HG03354 (cell line): ENCODE measurements around the gene EFNB3.

ENCODE experiments used
- ATAC-seq: cut with Tn5 transposase; IDR thresholded peaks from one replicate; pipeline ENCODE4 v1.9.1; 2021; ENCODE audit warnings: mild to moderate bottlenecking; ENCODE audit not compliant: unreplicated experiment, poor library complexity, severe bottlenecking

EFNB3 gene

DNA sequence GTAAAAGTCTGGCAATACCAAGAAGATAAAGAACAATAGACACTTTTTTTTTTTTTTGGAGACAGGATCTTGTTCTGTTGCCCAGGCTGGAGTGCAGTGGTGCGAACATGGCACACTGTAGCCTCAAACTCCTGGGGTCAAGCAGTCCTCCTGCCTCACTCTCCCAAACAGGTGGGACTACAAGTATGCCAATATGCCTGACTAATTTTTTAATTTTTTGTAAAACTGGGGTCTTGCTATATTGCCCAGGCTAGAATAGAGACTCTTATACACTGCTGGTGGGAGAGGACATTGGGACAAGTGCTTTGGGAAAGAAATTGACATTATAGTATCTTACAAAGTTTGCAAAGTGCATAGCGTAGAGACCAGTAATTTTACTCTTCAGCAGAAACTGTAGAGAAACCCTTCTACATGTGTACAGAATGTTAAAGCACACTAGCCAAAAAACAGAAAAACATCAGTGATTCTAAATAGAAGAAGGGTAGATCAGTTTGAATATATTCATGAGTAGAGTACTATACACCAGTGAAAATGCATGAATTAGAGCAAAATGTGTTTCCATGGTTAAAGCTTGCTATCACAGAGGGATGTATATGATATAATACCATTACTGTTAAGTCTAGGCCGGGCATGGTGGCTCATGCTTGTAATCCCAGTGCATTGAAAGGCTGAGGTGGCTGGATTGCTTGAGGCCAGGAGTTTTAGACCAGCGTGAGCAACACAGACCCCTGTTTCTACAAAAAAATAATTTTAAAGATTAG, 7.0 kb upstream of the EFNB3 start:
- no peak for ATAC-seq

DNA sequence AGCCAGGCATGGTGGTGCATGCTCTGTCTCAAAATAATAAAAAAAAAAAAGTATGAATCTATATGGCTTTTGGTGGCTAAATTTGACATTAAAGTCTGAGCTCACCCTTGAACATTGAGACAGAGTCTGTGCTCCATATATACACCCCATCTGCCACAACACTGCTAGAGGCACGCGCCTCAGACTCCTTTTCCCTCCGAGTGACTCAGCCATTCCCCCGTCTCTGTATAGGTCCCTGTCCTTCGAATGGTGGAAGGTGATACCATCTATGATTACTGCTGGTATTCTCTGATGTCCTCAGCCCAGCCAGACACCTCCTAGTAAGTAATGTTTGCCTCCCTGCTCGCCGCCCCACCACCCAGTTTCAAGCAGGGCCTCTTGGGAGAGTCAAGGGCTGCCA, 4.5 kb upstream of the EFNB3 start:
- ATAC-seq: no peak

DNA sequence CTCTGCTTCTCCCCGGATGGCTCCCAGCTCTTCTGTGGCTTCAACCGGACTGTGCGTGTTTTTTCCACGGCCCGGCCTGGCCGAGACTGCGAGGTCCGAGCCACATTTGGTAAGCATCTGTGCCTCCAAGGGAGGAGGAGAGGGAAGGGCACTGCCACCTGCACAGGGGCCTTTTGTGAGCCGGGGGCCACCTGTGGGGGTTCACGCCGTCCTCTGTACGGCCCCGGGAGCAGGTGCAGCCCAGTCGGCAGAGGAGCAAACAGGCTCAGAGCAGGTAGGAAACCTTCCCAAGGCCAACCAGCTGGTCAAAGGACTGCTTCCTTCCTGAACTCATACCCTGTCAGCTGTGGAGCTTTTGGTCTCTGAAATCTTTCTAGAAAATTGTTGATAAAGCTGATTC, 3.3 kb upstream of the EFNB3 start:
- no peak for ATAC-seq

DNA sequence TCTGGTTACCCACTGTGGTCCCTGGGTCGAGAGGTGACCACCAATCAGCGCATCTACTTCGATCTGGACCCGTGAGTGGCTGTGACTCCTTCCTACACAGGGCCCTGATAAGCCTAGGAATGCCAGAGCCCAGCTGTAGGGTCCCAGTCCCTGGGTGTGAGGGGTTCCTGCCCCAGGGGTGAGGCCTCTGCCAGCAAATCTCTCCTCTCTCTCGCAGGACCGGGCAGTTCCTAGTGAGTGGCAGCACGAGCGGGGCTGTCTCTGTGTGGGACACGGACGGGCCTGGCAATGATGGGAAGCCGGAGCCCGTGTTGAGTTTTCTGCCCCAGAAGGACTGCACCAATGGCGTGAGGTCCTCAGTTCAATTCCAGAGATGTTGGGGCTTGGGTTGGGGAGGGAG, 2.2 kb upstream of the EFNB3 start:
- ATAC-seq: no peak

DNA sequence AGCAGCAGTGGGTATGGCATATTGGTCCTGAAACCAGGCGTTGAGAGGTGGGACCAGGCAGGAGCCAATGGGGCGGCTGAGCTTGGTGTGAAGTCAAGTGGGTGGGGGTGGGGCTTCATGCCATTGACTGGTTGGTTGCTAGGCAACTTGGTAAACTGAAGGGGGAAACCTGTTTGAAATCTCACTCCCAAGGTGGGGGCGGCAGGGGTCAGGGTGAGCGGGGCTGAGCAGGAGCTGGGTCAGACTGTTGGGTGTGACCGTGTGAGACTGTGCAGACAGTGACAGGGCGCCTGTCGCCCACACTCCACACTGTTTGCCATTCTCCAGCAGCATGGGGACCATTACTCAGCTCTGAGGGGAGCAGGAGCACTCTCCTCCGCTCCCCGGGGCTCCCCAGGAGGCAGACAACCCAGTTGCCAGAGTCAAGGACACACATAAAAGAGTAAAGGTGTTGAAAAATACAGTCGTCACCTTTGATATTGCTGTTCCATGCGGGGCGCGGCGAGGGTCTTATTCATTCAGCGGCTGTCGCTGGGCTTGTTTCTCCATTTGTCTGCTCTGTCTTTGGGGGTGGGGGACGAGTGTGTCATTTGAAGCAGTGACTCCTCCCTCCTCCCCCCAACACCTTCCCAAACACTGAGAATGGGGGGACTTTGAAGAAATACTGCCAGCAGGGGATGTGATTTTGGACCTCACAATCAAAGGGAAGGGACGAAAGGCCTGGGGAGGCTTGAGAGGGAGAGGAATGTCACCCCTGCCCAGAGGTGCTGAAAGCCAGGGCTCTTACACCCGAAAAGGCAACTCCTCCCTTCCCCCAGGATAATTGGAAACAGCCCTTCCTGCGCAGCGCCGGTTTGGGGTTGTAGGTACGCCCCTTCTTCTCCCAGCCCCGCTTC, 1.2 kb upstream of the EFNB3 start:
- ATAC-seq: no peak

DNA sequence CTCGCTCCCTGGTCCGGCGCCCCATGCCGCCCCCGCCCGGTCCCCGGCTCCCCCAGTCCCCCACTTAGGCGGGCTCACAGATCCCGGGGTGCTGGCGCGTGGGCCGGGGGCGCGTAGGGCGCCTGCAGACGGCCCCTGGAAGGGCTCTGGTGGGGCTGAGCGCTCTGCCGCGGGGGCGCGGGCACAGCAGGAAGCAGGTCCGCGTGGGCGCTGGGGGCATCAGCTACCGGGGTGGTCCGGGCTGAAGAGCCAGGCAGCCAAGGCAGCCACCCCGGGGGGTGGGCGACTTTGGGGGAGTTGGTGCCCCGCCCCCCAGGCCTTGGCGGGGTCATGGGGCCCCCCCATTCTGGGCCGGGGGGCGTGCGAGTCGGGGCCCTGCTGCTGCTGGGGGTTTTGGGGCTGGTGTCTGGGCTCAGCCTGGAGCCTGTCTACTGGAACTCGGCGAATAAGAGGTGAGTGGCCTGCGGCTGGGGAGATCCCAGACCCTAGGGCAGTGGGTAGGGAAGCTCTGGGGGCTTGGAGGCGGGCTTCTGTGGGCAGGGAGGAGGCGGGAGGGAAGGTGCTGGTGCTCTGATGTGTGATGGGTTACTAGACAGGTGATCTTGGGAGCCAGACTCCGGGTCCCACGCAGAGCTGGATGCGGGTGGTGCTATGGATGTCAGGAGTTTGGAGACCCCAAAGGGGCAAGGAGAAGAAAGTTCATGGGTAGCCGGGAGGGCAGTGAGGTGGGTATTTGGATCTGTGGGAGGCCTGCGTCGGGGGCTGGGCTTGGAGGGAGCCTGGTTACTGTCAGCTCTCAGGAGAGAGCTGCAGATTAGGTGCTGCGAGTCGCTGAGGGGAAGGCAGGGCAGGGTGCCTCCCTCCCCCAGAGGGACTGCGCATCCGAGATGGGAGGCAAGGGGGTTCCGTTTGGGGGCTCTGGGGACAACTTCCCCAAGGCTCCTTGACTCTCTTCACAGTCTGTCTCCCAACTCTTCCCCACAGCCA, 560 bp downstream of the EFNB3 start:
- no peak for ATAC-seq

DNA sequence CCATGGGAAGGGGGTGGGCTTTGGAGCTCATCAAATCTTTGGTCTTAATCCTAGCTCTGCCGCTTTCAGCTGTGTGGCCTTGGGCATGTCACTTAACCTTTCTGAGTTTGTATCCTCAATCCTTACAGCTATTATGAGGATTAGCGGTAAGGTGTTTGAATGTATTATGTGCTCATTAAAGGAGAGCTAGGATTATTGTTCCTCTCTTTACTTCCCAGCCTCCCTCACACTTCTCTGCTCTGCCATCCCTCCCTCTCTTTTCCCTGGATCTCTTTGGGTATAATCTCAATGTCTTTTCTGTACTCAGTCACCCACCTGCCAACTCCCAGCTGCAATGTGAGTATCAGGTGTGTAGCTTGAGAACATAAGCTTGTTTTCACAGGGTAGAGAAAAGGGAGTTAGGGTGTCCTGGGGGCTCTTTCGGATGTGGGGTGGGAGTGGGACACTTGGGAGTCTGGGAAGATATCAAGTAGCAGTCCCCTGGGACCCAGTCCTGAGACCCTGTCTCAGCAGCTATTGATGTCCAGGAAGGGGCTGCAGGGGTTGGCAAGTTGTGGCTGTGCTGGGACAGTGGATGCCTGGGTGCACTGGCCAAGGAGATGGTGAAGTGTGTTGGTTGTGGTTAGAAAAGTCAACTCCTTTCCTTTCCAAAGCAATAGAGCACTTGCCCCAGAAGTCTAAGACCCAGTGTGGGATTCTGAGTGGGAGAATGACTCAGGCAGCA, 1.8 kb downstream of the EFNB3 start:
- no peak for ATAC-seq

DNA sequence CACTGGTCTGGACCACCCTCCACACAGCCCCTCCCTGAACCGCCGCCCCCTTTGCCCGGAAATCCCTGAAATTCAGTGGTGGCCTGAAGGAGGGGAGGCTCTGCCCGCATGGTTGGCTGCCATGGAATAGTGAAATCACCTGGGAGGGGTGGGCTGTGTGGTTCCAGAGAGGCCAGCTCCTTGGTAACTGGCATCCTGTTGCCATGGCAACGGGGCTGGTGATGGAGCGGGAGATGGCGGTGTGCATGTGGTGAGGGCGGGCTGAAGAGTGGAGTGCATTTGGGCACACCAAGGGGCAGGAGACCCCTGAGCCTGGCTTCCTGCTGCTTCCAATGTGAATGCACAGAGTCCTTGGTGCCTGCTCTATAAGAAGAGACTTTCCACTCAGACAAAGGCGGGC, 2.4 kb downstream of the EFNB3 start:
- no peak for ATAC-seq

DNA sequence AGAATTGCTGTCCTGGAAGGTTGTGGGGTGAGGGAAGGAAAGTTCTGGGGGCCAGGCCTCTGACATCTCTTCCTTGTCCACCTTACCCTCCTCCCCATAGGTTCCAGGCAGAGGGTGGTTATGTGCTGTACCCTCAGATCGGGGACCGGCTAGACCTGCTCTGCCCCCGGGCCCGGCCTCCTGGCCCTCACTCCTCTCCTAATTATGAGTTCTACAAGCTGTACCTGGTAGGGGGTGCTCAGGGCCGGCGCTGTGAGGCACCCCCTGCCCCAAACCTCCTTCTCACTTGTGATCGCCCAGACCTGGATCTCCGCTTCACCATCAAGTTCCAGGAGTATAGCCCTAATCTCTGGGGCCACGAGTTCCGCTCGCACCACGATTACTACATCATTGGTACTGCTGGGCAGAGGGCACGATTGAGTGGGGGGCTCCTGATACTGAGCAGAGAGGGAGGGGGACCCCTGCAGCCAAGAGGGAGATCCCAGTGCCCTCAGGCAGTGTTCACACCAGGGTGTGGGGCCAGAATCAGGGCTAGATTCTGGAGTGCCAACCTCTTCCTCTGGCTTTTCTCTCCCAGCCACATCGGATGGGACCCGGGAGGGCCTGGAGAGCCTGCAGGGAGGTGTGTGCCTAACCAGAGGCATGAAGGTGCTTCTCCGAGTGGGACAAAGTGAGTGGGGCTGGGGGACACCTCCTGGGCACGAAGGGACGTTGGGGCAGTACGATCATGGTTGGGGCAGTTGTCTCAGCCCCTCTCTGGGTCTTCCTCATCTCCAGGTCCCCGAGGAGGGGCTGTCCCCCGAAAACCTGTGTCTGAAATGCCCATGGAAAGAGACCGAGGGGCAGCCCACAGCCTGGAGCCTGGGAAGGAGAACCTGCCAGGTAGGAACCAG, 3.1 kb downstream of the EFNB3 start:
- no peak for ATAC-seq

DNA sequence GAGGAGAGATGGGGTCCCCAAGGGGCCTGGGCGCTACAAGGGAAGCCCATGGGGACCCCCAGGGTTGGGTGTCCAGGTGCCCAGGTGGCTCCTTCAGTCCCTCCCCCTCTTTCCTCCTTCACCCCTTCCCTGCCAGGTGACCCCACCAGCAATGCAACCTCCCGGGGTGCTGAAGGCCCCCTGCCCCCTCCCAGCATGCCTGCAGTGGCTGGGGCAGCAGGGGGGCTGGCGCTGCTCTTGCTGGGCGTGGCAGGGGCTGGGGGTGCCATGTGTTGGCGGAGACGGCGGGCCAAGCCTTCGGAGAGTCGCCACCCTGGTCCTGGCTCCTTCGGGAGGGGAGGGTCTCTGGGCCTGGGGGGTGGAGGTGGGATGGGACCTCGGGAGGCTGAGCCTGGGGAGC, 4.0 kb downstream of the EFNB3 start:
- ATAC-seq: no peak

DNA sequence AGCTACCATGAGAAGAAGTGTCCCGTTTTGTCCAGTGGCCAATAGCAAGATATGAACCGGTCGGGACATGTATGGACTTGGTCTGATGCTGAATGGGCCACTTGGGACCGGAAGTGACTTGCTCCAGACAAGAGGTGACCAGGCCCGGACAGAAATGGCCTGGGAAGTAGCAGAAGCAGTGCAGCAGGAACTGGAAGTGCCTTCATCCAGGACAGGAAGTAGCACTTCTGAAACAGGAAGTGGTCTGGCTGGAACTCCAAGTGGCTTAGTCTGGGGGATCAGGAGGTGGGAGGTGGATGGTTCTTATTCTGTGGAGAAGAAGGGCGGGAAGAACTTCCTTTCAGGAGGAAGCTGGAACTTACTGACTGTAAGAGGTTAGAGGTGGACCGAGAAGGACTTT, 5.3 kb downstream of the EFNB3 start:
- ATAC-seq: no peak

DNA sequence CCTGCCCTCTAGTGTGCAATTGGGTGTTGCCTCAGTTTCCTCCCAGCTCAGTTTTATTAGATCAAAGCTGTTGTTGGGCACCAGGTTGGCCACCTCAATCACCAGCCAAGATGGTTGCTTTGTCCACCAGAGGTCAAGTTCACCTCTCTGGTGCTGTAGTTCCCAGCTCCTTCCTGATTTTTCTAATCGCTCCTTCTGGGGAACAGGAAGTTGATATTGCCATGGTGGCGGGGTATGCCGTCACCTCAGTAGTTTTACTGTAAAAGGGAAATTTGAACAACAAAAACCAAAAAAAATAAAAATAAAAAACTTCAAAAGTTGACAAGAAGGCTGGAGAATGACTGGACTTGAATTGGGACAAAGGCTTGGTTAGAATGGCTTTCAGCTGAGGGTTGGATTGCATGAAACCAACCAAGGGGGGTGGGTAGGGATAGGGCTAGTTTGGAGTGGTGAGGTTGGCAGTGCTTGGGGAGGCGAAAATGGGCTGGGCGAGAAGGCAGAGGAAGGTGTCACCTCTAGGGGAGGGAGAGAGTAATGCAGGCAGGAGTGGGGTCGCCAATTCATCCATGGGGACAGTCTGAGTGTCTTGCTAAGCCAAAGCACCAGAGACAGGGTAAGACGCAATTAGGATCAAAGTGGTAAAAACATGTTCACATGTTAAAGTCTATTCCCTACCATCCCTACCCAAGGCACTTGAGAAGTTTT, 6.2 kb downstream of the EFNB3 start:
- ATAC-seq: no peak

DNA sequence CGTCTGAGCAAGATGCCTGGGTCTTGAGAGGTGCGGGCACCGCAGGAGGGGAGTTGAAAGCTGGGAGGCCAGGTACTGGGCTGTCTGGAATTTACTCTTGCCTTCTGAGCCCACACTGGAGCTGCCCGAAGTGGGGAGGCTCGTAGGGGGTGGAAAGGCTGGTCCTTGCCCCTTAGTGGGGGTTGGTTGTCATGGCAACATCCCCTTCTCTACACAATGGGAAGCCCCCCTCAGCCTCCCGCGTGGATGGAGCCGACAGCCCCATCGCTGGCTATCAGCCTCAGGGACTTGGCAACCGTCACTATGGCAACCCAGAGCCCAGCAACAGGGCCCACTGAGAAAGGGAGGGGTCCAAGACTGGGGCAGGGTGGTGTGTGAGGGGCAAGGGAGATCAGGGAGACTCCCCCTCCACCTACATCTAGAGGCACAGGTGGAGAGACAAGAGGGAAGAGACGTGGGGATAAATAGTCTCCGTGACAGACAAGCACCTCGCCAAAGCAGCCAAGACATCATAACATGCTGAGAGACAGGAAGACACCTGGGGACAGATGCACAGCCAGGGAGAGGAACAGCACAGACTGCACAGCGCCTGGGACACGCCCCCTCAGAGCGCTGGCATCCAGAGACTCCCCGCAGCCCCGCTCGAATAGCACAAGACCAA, 7.2 kb downstream of the EFNB3 start:
- ATAC-seq: no peak

DNA sequence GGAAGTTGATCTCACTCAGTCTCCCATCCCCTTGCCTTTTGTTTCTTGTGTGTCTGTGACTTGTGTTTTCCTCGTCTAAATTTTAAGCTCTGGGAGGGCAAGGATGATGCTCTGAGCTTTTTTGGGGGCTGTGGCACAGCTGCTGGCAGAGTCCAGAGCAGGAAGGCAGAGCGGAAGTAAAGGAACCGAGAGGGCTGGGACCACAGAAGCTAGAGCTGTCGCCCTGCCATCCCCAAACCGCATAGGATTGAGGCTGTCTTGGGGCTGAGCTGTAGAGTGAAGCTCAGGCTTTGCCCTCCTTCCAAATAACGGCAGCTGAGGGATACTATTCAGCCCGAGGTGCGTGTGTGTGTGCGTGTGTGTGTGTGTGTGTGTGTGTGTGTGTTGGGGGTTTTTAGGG, 8.8 kb downstream of the EFNB3 start:
- no peak for ATAC-seq

DNA sequence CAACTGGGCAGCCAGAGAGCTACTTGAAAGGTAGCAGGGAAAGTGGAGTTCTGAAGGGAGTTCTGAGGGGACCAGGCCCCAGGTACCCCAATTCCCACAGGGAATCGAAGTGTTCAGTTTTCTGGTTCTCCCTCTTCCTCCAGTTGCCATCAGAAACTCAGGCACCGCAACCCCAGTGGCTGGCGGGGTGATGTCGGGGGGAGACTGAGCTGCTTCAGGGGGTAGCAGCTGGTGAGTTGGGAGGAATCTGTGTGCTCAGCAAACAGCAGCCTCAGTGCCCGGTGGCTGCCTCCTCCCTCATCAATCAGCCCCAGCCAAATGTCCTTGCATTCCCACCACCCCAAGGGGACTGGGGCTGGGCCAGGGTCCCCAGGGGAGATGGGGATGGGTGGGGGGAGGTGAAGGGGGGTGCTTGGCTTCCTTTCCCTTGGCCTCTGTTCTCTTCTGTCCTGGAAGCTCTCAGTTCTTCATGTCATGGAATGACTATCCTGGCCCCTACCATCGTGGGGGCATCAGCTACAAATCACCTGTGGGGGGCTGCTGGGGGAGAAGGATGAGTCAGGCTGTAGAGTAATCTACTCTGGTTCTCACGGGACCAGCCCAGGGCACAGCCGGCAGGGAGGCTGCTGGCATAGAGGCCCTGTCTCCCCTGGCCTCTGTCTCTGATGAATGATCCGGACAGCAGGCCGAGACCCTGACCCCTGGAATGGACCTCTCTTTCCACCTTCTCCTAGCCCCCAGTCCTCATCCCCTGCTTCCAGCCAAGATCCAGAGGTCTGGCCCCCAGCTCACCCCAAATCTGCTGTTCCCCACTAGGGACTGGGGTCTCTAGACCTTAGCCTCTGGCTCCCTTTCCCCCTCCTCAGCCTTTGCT, 10.0 kb downstream of the EFNB3 start:
- ATAC-seq: no peak
